HG02943 (cell line): ENCODE results near the gene DMD.
"Not testable (repeated sequence)": the region's sequence is repeated elsewhere in the genome, so short reads cannot be mapped to it uniquely, and the experiment has no call there.

Source experiments
- ATAC-seq: cut with Tn5 transposase; IDR thresholded peaks from one replicate; pipeline ENCODE4 v1.9.1; 2021; ENCODE audit warnings: mild to moderate bottlenecking, low read depth, moderate library complexity; ENCODE audit not compliant: unreplicated experiment

Gene DMD

DNA sequence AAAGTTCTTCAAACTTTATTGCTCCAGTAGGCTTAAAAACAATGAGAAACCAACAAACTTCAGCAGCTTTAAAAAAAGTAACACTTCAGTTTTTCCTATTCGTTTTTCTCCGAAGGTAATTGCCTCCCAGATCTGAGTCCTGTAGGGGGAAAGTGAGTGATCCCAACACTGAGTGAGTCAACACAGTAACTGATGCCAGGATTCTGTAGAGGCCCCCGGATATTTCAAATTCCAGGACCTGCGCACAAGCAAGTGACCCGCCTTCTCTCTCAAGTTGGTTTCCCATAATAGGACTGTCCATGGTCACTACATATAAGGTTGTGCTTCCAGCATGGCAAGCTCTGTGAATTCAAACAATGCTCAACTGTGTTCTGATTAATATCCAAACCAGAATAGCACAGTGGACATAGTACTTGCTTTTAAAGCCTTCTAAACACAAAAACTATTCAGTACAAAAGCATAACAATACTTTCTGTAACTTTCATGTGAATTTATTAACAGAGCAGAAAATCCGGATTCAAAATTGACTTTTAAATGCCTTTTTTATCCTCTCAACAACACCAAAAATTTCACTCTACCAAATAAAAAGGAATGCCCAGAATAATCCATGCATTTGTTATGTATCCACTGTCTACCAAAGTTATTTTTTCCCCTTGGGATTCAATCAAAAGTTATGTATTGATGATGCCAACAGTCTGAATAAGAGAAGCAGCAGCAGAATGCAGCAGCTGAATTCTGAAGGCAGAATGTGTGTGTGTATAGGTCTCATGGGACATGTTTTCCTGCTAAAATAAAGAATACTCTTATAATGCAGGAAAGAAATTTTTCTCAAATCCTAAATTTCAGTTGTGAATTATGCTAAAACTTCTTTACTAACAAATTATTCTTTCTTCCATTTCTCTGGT lies at the start of gene DMD:
Gene DMD, minus strand, starts transcription at position 194 of the 905 bp plus-strand sequence. CDS start 237 bp downstream, outside the sequence.
- ATAC-seq = no peak

DNA sequence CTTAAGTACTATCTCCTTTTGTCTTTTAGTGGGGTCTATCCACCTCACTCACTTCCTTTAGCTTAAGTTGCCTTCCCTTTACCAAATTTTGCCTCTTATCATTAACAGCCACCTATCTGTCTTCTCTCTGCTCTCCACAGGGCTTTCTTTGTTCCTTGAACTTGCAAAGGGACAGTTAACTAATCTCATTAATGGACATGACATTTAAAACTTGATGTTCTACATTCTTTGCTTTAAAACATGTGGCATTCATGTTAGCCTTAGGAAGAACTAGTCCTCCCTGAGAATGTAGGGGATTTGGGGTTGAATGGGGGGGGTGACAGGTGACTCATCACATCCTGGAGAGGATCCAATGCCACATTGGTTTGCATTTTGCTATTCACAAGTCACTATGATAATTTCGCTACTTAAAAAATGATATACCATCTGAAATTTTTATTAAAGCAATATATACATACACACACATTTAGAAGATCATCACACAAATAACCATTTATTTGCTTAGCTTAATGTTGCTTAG lies 41.0 kb upstream of the DMD start:
- ATAC-seq = no peak

DNA sequence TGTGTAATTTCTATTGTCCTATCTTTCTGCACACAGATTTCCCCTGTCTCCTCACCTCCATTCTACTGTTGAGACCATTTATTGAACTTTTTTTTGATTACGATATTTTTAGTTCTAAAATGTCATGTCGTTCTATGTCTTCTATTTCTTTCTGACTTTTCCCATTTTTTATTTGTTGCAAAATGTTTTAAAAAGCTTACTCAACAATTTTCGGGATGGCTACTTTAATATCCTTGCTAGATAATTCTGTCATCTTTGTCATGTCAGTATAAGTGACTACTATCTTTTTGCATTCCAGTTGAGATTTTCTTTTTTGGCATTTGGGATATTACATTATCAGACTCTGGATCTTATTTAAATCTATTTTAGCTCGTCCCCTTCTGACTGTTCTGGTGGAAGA lies 7.5 kb upstream of the DMD start:
- ATAC-seq = no peak

DNA sequence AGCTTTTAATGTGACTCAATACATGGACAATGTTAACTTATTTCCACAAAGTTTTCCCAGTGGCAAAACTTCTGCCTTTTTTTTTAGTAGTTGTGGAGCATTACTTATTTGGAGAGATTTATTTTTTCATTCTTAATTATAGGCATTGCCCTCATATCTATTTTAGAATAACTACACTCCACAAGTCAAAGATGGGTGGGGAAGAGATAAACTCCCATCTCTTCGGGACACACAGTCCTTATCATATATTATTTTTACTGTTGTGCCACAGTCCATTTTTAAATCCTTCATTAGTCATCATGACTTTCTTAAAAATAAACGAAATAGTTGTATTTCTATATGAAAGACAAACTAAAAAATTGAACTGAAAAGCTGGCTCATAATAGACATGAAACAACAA lies 1.2 kb downstream of the DMD start:
- no peak for ATAC-seq

DNA sequence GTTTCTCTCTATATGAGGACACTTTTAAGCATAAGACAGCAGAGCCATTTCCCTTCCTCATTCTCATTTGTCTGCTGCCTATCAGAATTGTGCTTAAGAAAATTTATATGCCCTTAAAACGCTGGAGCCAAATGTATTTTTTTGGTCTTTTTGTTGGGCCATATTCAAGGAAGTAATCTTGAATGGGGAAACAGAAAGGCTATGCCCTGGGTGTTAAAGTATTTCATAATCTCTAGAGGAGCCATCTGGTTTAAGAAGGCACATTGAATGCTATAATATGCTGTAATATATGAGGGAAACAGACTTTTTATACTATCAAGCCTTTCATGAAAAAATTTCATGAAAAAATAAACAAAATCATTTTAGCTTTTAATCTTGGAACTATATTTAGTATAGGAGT lies 4.3 kb downstream of the DMD start:
- ATAC-seq = no peak

DNA sequence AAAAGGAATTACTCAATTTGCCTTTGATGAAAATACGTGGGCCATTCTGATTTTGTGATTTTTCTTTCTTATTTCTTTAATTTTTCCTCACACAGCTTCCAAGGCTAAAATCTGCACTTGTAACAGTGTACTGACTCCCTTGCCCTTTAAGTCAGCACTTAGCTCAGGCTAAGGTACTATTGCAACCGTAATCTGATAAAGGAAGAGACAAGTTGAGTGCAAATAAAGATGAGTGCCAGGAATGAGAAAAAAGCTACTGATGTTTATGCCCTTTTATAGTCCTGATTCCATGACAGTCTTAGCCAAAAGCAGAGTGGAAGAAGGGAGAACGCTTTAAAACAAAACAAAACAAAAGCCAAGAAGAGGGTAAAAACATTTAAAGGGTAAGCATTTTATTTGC lies 6.0 kb downstream of the DMD start:
- no peak for ATAC-seq

DNA sequence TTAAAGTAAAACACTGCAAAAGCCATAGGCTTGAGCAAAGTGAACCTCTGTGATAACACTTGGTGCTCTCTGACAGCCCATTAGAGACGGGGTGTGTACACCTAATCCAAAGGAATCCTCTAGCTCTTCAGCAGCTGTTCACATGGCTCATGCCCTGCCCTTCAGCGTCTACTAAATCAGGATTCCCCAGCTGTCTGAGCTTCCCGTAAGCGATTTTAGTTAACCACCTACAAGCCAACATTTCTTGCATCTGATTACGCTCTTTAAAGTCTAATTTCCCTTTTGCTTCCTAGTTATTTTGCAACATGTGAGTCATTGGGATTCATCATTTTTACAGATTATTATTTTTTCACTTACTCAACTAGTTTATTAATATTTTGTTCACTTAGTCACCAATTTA lies 6.5 kb downstream of the DMD start:
- no peak for ATAC-seq

DNA sequence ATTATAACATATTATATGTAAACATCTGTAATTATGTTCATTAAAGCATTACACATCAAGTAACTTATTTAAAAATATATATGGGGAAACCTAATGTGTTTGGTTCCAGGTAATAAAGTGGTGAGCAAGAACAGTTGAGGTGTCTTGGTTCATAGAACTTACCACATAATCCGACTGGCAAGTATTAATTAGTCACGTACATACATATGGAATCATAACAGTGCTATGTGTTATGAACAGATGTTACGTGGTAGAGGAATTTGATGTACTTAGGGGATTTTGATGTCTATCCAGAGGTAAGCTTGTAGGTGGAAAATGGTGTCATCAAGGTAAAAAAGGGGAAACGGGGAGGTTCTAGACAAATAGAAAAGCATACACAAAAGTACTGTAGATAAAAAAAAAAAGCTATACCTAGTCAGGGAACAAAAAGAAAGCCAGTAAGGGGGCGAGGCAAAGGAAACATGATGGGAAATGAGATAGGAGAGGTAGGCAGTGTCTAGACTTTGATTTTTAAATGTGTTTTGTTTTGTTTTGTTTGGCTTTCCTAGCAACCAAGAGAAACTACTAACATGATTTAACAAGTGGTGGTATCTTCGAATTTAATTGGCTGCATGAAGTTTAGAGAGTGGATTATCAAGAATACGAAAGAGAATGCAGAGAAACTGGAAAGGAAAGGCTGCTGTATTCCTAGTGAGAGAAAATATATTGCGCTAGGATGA lies 12.6 kb downstream of the DMD start:
- ATAC-seq = no peak

DNA sequence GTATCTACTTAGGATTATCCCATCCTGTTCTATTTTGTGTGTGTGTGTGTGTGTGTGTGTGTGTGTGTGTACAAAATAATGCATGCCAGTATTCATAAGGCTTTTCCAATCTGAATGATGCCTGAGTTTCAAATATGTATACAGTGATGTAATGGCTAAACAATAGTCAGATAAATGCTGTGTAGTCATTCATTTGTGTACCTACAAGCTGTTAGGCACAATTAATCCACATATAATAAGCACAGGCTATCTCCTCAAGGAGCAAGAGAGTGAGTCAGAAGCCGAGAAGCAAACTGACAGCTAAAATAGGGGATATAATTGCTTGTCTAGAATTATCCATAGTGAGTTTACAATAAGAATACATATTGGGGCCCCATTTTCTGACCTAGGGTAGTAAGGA lies 15.7 kb downstream of the DMD start:
- no peak for ATAC-seq

DNA sequence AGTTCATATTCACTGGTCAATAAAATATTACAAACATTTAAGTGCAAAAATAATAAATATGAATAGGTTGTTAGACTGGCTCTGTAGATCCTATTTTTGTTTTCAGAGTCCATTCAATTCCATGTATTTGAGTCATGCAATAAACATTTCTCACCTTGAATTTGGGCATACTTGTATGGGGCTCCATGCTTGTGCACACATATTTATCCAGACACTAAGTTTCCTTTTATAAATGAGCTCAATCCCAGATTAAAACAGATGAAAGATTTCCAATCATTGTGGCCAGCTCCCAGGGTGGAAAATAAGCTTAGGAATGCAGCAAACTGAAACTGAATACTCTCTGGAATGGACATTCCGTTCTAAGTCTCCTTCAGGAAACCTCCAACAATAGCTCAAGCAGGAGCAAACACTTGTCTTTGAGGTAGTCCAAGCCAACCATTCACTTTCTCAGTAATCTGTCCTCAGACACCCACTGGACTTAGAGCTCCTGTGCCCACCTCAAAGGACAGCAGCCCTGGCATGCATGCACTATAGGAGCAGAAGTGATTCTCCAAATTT lies 16.4 kb downstream of the DMD start:
- ATAC-seq = no peak

DNA sequence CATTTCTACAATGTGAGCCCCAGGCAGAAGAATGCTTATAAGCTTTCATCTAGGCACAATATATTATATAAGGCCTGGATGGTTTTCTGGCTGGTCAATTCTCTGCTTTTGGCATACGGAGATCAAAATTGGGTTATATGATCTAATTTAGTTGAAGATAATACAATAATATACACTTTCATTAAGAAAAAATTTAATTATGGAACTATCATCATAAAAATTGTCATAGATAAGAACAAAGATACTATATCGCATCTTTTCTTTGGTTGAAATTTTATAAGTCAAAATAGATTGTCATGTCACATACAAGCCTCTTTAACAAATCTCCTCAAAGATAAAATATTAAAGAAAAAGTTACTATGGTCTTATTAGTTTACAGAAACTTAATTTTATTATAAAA lies 17.1 kb downstream of the DMD start:
- no peak for ATAC-seq

DNA sequence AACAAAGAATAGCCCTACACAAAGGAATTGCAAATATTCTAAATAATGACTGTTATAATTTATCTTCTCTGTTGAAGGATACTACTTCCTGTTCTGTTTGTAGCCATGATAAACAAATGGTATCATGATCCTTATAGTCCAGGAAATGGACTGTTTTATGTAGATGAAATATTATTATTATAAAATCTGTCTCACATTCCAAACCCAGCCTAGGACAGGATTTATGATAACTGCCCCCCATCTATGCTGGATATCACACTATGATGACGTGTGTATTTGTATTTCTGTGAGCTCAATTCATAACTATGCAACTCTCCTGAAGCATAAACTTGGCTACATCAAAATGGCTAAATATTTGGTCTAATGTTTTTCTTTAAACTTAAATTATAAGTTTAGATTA lies 21.3 kb downstream of the DMD start:
- ATAC-seq = no peak

DNA sequence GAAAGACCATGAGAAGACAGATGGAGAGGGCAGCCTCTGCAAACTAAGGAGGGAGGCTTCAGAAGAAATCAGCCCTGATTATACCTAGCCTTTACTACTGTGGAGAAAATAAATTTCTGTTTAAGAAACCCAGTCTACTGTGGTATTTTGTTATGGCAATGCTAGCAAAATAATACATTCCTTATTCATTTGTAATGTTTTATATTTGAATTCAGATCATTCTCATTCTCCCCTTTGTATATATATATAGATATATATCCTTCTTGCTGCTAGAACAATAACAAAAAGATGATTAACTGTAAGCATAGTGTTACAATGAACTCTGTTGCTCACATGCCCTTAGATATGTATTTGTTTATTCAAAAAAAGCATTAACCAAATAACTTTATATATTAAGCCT lies 22.5 kb downstream of the DMD start:
- ATAC-seq = no peak

DNA sequence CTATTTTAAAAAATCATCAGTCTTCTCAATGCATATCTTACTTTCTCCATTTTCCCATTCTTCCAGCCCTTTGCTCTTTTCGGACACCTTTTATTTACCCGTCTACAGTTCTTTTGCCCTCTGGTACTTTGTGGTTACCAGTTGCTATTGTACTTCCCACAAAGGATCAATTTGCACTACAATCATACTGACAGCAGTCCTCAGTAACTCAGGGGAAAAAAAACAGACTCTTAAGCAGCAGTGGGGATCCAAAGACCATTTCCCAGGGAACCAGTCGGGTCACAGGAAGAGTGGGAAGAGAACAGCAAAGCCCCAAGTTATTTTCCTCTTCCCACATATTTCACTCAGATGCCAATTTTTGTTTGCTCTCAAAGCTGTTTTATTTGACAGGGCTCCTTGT lies 23.1 kb downstream of the DMD start:
- no peak for ATAC-seq

DNA sequence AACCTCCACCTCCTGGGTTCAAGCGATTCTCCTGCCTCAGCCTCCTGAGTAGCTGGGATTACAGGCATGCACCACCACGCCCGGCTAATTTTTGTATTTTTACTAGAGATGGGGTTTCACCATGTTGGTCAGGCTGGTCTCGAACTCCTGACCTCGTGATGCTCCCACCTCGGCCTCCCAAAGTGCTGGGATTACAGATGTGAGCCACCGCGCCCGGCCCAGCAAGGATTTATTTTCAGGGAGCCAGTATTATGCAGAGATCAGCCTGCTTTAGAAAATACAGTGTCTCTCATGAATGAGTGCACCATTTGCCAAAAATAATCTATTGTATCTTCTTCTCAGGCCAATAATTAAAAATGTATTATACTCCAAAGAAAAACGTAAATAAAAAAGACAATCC lies 26.5 kb downstream of the DMD start:
- not testable (repeated sequence) for ATAC-seq

DNA sequence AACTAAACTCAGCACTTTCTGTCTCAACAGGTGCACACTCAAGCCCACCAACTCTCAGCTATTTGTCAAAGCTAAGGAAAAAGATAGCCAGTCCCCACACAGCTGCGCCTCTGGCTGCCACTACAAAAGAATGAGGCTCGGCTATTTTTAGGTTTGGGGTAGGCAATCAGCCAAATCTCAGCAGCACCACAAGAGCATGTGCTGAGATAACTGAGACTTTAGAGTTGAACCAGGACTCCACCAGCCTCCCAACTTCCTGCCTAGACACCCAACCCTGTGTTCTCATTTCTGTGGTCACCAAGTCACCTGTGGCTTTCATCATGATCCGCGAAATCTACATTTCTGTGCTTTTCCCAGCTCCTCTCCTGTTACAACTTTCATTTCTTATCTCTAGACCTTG lies 28.0 kb downstream of the DMD start:
- ATAC-seq = no peak

DNA sequence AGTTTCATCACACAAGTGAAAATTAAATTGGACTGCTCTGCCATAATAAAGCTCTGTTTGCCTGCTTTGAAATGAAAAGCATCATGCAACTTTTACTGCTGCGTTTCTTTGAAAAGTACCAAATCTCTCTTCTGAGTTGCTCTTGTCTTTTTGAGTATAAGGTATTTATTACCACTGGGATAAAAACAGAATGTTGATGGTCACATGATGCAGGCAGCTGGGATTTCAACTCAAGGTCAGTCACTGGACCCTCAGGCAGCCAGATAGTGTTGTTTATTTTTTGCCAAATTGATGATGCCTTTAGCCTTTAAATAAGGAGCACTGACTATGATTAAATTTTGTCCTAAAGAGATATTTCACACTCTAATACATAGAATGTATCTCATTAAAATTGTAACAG lies 32.7 kb downstream of the DMD start:
- ATAC-seq = no peak

DNA sequence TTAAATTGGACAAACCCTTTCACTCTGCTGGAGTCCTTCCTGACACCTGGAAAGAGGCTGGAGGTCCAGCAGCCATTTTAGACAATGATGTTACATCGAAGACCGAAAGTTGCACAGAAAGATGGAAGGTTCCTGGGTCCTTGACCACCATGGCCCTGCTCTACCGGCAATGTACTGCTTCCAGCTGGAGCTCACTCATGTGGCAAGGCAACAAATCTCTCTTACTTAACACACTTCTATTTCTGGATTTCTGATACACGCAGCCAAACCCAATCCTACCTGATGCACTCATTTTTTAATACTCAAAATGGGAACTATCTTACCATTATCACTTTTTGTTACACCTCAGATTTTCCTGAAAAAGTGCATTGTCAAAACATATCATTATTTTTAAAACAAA lies 33.1 kb downstream of the DMD start:
- ATAC-seq = no peak

DNA sequence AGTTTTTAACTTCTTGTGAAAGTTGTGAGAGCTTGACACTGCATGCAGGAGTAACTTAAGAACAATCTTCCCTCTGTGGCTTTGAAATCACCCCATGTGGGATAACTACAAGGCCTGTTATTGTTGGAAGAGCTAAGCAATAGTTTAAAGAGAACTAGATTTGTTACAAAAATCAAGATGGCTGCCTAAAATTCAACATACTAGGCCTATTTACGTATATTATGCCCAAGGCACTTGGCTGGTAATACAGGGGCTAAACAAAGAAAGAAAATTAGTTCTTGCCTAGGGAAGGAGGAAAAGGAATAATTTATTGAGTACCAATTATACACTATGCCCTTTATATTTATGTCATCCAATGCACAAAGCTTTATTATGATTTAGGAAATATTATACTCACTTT lies 36.1 kb downstream of the DMD start:
- ATAC-seq = no peak

DNA sequence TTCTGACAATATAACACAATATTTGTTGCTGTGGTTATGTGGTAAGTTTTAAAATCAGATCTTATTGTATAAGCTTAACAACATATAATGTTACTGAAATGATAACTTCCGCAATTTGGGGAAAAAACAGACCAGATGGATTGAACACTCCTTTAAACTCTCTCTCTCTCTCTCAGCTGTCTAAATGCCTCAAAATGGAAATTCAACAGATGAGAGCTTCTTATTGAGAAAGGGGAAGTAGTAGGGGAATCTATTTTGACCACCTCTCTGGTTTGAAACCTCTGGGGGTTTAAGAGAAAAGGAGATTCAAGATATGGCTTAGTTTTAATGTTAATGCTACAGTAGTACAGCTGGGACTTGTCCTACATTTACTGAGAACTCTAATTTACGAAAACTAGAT lies 40.3 kb downstream of the DMD start:
- no peak for ATAC-seq

DNA sequence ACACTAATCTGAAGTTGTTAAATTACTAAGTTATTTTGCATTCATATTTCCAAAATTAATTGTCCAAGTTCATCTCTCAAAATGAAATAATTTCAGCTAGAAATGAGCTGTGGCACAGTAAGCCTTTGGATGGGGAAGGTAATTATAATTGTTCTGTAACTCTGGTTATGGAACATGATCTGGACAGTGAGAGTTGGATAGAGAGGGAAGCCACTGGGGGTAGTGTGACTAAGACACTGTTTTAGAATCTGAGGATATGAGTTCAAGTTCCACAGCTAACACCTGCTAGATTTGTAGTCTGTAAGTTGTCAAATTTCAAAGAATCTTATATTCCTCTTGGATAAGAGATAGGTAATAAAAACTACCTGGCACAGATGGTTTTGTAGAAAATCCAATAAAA lies 49.5 kb downstream of the DMD start:
- ATAC-seq = no peak
